ENCODE data around the gene MSMO1.
"Not testable (repeated sequence)": the region's sequence is repeated elsewhere in the genome, so short reads cannot be mapped to it uniquely, and the experiment has no call there.

Gene MSMO1

DNA sequence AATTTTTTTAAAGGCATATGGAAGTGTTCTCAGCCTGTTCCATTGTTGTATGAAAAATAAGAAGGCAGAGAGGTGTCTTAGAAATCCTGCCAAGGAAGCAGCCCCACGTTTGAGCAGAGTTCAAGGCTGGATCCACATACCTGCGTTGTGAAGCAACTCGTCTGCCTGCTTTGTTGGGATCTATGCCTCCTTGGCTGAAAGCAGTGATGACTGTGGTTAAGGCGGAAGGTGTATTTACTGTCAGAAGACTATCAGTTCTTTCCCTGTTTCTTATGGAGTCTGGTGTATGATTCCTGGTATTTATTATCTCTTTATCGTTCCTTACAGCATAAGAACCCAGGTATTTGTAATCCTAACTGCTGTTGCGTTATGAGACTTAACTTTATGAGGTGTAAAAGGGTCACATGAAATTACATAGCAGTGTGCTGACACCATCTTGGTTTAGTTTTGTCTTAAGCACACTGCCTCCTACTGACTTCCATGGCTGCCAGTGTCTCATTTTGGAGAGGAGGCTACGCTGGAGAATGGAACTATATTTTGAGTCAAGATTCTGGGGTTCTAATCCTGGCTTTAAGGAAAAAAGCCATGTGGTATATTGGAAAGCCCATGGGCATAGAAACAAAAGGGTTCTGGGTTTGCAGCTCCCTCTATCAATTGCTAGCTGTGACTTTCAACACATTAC lies 3.1 kb upstream of the MSMO1 start:
- DNase-seq (ENCODE audit: low read depth in 2 of 2) = no peak

DNA sequence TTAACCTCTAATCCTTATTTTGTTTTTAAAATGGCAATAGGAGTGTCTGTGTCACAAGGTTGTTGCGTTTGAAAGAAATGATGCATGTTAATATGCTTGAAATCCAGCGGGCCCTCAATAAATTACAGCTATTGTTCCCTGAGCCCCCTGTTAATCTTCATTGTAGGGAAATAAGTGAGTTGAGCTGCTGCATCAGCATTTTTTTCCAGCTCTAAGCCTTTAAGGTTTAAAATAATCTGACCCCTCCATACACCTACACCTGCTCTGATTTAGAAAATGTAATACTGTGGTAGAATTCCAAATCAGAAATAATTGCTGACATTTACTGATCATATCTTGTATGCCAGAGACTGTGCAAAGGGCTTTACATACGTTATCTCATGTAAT lies 2.6 kb upstream of the MSMO1 start:
- no peak for DNase-seq (ENCODE audit: low read depth in 2 of 2)

DNA sequence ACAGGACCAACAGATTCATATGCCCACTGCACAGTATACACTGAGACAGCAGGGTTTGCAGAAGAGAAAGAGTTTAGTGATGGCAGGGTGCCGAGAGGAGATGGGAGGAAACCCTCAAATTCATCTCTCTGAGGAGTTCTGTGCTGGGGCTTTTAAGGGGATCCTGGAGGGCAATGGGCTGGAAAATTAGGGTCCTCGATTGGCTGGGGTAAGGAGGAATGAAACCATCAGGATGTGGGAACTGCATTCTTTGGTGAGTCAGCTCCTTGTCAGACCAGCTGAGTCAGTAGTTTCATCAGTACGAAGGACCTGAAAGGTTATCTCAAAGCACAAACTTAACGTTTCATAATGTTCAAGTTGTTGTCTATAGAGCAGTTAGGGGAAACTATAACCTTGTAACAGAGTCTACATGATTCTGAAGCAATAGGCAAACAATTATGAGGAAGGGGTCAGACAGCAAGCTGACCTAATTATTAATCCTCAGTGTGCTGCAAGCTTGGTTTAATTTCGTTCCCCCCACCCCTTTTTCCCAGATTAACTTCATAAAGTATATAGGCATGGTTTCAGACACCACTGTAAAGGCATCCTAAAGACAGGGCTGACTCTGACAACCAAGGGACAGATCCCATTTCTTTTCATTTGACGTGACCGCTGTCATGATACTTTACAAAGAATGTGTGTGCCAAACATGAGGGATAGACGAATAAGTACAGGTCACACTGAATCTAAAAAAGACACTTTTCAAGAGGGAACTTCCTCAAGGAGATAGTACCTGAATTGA lies 1.5 kb upstream of the MSMO1 start:
- DNase-seq (ENCODE audit: low read depth in 2 of 2) = no peak

DNA sequence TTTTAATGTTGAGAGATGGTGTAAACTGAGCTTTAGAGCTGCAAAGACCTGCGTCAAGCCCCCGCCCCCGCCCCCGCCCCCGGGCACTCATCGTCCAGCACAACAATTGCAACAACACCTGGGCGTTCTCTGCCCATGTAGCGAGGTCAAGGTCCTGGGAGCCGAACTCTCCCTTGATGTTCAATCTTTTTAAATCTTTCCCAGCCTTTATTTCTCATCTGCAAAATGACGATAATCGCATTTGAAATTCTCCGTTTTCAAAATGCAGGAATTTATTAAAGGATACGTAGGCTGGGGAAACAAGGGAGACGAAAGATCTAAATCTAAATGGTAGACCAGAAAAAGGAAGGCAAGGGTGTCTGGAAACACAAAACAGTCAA lies 648 bp upstream of the MSMO1 start:
- DNase-seq (ENCODE audit: low read depth in 2 of 2) = no peak

DNA sequence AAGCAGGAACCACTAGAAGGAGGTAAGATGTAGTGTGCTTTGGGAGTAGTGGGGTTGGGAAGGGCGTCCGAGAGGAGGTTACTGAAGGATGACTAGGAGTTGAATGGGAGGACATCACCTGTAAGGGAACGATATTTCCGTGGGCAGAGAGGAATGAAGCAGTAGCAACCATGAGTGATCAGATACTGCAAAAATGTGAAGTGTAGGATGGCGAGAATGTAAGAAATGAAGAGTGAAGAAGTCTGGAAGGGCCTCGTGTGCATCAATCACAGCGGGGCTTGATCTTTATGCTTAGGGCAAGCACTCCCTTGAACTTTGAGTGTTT lies 594 bp downstream of the MSMO1 start:
- no peak for DNase-seq (ENCODE audit: low read depth in 2 of 2)

DNA sequence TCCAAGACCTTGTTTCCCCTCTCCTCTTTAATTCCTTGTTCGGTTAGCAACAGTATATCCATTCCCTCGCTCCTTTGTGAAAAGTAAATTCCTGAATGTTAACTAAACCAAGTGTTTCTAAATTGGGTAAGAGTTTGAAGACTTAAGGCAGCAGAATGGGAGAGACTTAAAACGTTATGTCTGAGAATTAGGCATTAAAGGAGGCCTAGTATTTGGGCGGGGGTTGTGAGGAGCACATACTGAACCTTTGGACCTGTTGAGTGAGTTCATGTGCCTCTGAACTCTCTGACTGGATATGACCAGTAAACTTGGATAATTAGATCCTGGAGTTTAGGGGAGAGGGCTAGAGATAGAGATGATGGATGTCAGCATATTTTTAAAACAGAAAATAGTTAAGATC lies 1.2 kb downstream of the MSMO1 start:
- no peak for DNase-seq (ENCODE audit: low read depth in 2 of 2)

DNA sequence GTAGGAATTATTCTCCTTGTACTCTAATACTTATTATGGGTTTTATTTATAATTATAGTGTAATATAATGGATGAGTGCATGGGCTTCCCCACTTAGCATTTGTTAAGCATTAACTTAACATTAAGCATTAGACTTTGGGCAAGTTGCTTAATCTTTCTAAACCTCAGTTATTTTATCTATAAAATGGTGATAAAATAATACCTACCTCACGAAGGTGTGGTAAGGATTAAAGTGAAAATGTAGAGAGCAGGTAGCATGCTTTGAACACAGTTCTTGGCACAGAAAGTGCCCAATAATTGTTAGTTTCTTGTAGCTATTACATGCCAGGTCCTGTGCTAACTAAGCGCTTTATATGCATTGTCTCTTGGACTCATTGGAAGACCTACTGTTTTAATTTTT lies 2.6 kb downstream of the MSMO1 start:
- DNase-seq (ENCODE audit: low read depth in 2 of 2) = no peak

DNA sequence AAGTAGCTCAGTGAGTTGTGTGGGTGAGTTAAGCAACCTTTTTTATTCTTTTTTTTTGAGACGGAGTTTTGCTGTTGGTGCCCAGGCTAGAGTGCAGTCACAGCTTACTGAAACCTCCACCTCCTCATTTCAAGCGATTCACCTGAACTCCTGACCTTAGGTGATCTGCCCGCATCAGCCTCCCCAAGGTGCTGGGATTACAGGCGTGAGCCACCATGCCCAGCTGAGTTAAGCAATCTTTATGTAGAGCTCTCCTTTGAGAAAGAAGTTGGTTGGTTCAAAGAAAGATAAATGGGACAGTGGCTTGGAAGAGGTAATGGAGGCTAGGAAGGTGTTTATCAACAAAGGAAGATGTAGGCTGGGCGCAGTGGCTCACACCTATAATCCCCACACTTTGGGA lies 3.2 kb downstream of the MSMO1 start:
- DNase-seq (ENCODE audit: low read depth in 2 of 2) = no peak

DNA sequence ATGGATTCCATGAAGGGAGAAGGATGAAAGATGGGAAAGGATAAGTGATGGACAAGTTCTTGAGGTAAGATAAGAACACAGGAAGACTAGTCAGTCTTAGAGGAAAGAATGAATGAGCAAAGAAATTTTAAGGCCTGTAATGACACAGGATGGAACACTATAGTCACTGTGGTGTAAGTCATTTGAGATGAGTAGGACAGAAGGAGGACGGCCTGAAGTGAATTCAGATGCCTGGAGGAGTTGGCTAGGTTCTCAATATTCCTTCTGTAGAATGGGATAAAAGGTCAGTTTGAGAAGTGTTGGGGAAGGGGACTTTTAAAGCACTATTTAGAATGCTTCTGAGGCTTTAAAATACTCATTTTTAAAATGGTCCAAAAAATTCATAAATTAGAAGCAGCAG lies 3.9 kb downstream of the MSMO1 start:
- no peak for DNase-seq (ENCODE audit: low read depth in 2 of 2)

DNA sequence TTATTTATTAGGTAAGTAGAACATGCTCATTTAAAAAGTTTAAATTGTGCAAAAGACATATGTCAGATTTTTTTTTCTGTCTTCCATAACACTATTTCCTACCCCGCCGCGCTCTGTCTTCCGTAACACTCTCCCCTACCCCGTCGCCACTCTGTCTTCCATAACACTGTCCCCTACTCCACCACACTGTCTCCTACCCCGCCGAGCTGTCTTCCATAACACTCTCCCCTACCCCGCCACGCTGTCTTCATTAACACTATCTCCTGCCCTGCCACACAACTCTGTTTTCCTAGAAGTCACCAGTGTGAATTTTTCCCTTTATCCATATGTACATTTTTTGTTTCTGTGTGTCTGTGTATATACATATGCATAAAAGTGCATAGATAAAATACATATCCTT lies 4.4 kb downstream of the MSMO1 start:
- DNase-seq (ENCODE audit: low read depth in 2 of 2) = no peak

DNA sequence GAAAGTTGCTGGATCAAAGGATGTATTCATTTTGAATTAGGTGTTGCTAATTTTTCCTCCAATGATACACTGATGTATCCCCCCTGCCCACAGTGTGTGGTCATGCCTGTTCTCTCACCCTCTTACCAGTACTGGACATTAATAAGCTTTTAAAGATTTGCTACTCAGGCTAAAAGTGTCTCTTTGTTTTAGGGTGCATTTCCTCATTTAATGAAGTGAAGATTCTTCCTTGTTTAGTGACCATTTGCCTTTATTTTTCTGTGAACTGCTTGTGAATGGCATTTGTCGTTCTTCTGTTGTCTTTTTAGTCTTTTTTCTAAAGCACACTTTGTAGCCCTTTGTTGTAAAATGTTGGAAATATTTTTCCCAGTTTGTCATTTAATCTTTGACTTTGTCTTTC lies 5.0 kb downstream of the MSMO1 start:
- DNase-seq (ENCODE audit: low read depth in 2 of 2) = no peak

DNA sequence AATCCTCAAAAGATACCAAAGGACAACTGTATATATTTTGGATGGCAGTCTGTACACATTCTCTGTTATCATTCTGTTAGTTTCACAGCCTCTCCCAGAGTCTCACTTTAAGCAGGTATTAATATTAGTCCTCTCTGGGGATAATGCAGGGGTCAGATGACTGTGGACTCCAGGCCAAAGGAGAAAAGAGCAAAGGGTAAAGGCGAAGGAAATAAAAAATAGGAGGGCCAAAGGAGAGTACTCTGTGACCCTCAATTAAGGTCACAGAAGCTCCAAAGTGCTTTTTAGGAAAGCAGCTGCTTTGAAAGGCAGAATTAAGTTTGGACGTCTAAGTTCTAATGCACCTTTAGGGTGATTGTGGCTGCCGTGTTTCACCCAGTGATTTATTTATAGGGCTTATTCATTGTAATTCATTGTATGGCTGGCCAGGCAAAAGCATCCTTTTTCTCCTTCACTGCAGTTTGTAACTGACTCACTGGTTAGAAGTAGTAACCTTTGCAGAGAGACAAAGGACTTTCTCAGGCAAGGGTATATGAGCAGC lies 7.8 kb downstream of the MSMO1 start:
- no peak for DNase-seq (ENCODE audit: low read depth in 2 of 2)

DNA sequence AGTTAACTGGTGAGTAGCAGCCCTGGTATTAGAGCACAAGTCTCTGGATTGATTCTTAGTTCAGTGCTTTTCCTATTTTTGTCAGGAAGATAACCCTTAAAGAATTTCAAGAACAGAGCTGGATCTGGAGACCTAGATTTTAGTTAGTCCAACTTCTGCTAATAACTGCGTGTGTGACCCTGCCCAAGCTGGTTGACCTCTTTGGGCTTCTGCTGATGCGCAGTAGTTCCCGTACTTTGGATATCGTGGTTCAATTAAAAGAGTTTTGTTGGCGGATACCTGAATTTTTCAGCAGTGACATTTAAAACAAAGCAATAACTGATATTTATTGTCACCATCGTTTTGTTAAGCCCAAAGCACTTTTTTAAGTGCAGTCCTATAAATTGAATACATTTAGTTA lies 9.3 kb downstream of the MSMO1 start:
- no peak for DNase-seq (ENCODE audit: low read depth in 2 of 2)

DNA sequence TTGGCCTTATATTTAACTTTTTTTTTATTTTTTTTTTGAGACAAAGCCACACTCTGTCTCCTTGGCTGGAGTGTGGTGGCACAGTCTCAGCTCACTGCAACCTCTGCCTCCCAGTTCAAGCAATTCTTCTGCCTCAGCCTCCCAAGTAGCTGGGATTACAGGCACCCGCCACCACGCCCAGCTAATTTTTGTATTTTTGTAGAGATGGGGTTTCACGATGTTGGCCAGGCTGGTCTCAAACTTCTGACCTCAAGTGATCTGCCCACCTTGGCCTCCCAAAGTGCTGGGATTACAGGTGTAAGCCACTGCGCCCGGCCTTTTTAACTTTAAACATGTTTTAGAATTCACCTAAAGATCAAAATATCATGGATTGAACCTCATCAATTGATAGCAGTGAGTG lies 14.9 kb downstream of the MSMO1 start:
- not testable (repeated sequence) for DNase-seq (ENCODE audit: low read depth in 2 of 2)

DNA sequence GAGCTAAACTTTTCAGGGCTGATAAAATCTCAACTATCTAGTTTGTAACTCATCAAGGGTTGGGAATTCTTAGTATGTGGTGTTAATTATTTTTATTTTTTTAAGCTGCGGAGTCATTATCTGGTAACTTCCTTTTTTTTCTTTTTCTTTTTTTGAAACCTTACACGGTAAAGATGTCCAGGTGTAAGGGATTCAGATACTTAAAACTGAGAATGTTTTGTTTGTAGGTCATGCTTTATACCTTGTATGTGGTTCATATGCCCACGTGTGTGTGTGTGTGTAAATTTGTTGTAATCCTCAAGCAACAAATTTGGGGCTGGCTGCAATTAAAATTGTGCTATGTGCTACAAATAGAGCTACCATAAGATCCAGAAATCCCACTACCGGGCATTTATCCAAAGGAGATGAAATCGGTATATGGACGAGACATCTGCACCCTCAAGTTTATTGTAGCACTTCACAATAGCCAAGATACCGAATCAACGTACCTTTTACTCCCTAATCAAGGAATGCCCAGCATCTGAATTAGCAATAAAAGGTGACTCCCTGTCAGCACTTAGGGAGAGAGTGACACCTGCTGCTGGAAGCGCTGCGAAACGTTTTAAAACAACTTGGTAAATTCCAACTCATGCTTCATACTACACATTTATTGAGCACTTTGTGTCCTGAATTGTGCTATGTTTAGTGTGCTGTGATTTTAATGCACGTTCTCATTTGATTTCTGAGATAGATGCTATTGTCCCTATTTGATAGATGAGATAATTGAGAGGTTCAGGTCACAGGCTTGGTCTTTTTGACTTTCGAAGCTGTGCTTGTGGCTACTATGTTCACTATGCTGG lies 16.1 kb downstream of the MSMO1 start:
- no peak for DNase-seq (ENCODE audit: low read depth in 2 of 2)

DNA sequence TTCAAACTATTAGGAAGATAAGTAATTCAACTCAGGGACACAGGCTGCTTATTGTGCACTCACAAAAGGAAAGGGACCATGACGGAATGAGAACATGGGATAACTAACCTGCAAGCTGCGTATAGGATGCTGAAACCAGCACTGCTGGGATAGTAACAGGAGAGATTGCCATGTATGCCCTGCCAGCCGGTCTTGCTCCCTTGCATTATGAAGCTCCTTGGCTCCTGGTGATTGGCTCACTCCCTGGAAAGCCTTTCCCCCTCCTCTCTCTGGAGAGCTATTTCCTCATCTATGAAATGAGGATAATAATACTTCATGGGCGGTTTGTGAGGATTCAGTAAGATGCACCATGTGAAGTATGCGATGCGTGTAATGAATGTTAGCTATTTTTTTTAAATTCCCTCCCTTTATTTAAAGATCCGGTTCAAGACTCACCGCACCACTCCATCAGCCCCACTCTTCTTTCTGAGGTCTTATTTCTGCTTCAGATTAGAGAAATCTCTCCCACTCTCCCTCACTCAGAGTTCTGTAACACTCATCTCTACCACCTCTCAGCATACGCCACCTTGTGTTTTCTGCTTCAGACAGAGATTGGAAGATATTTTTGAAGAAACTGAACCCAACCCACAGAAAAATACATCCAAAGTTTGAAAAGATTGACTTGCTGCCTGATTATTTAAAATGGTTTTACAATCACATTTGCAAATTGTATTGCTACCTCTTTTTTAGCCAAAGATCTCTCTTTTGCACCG lies 18.4 kb downstream of the MSMO1 start:
- DNase-seq (ENCODE audit: low read depth in 2 of 2) = no peak

DNA sequence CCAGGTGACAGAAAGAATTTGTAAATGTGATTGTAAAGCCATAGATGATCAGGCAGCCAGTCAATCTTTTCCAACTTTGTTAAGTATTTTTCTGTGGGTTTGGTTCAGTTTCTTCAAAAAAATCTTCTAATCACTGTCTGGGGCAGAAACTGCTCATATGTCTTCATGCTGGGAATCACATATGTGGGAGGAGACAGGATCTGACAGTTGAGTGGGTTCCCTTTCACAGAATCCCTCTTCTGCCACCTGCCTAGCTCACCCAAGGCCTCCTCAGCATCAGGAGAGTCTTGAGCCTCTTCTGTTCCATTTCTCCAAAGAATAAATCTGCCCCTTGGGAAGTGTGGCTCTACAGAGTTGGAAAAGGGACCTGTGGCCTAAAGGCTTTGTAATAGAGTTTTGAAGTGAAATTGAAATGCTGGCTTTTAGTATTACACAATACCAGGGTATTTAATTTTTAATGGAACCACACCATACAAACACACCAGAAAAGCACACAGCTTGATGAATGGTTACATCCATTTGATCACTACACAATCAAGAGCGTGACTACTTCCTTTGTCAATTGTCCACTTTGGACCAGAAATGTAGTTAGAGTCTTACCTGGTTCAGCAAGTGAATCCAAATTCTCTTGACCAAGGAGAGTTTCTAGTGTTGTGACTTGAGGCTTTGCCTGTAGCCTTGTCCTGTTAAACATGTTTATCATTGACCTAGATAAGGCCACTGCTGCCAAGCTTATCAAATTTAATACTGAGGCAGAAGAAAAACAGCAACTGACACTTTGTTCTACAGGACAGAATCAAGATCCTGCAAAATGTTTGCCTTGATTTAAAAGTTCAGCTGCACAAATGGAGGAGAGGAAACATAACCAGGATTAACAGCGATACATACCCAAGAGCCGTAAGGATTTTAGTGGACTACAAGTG lies 20.4 kb downstream of the MSMO1 start:
- no peak for DNase-seq (ENCODE audit: low read depth in 2 of 2)

DNA sequence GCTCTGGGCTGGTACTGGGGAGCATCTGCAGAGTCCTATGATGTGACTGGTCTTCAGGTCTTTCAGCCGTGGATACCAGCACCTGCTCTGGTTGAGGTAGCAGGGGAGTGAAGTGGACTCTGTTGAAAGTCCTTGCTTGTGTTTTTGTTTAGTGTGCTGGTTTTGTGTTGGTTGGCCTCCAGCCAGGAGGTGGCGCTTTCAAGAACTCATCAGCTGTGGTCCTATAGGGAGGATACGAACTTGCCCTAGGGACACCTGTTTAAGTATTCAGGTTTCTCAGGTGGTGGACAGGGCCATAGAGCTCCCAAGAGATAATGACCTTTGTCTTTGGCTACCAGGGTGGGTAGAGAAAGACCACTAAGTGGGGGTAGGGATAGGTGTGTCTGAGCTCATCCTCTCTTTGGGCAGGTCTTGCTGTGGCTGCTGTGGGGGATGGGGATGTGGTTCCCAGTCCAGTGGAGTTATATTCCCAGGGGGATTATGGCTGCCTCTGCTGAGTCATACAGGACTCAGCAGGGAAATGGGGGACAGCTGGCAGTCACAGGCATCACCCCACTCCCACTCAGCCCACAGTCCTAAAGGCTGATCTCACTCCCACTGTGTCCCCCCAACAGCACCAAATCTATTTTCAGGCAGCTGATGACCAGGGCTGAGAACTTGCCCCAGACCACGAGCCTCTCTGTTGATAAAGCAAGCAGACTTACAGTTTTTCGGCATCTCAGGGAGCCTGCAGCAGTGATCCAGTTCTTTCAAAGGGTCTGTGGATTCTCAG lies 24.1 kb downstream of the MSMO1 start:
- DNase-seq (ENCODE audit: low read depth in 2 of 2) = no peak

DNA sequence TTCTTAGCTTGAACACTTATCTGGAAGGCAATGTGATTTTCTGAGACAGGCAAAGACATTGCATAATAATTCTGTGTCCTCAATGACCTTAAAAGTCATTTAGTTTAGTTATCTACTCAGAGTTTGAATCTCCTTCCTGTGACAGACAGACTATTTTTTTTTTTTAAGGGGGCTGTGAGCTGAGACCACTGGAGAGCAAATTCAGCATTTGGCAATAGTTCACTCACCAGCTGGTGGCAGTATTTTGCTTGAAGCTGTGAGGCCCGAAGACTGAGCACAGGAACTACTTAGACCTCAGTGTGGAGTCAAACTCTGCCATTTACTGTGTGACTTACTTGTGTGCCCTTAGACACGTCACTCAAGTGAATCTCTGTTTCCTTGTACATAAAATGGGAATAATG lies 28.4 kb downstream of the MSMO1 start:
- no peak for DNase-seq (ENCODE audit: low read depth in 2 of 2)

DNA sequence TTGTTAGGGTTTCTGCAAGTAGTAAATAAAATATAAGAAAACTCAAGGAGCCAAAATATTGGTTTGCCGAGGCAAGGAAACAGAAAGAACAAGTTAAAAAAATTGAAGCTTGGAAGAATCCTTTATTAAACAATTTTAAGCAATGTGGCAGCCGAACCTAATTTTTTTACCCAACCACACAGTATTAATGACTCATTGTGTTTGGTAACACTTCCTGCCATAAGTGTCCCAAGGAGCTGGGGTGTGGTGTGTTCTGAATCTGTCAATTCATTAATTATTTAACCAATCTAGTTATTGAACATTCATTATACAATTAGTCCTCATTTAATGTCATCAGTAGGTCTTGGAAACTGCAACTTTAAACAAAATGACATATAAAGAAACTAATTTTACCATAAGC lies 32.0 kb downstream of the MSMO1 start:
- no peak for DNase-seq (ENCODE audit: low read depth in 2 of 2)

Data from stimulated activated CD4-positive, alpha-beta T cell treated with anti-CD3 and anti-CD28 coated beads, Interleukin-1b, Interleukin-23, amount 100 ng/mL, for 4 hours (primary cell).